GM19468 (cell line): ENCODE data around the gene RRBP1.

Source experiments
- ATAC-seq: cut with Tn5 transposase; IDR thresholded peaks from one replicate; pipeline ENCODE4 v1.9.1; 2021; ENCODE audit warnings: mild to moderate bottlenecking, moderate library complexity, moderate number of reproducible peaks; ENCODE audit not compliant: unreplicated experiment; ENCODE audit errors: extremely low read depth

The RRBP1 gene

DNA sequence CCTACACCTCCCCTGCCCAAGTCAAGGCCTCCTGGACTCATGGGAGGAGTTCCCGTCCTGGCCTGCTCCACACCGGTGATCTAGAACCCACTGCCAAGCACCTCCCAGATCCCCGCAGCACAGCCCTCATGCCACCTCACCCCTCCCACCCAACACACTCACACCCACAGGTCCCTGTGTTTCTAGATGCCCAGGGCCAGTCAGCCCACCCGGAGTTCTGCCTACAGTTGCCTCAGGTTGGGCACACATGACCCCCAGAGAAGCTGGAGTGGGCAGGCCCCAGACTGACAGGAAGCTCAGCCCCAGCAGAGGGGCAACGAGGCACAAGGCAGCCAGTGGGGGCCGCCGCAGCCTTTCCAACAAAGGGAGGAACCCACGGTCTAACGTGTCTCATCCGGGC lies 29.6 kb downstream of the RRBP1 start:
- ATAC-seq, result no peak

DNA sequence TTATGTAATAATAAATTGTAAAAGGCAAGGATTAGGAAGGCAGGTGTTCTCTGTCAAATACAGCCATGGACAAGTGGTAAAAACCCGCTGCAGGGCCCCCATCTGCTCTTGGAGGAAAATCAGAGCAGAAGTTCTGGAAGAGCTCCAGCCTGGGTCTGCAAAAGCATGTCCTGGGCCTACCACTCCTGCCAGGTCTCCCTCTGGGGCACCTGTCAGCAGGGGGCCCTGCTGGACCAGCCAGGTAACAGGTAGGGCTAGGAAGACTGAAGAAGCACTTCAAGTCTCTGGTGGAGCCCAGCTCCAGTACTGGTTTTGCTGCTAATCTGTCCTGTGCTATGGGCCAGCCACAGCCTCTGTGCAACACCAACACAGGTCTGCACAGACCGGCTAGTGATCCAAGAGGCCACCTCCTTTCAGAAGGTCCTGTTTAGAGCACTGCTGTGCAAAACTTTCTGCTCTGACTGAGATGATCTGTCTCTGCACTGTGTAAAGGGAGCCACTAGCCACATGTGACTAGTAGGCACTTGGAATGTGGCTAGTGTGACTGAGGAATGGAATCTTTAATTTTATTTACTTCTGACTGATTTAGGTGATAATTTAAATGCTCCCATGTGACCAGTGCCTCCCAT lies 30.2 kb downstream of the RRBP1 start:
- ATAC-seq, result no peak

- ATAC-seq, result no peak
Measured at GRCh38 chr20:17651129-17651759, 30.8 kb downstream of the RRBP1 start.

GRCh38 chr20:17650301-17651128 lies 31.5 kb downstream of the RRBP1 start:
- ATAC-seq, result no peak

GRCh38 chr20:17648791-17649730 lies 33.0 kb downstream of the RRBP1 start:
- no peak for ATAC-seq

DNA sequence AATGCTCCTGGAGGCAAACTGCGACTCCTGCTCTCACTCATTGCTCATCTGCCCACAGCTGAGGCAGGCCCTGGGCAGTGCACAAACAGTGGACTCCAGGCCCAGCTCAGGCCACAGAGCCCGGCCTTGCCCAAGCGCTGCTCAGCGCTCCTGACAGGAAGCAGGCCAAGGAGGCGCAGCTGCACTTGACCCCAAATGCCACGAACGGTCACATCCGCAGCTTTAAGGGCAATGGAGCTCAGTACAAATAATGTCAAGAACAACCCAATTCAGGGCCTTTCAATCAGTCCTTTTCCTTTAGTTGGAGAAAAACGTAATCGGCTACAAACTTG lies 33.8 kb downstream of the RRBP1 start:
- ATAC-seq, result no peak

- no peak for ATAC-seq
Measured at GRCh38 chr20:17647391-17648314, 34.4 kb downstream of the RRBP1 start.

DNA sequence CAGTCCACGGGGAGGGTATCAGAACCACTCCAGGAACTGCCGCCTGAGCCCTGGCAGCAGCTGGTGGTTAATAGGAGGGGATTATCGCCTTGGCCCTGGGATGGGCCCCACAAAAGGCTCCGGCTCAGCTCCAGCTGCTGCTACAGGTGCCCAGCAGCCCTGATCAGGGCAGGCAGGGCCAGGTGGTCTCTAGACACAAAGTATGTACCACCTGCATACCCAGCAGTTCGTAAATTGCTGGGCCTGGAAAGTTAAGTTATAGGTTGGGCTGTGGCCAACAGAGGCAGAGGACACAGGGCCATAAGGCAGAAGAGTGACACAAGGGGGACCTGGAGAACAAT lies 35.1 kb downstream of the RRBP1 start:
- ATAC-seq, result no peak

- ATAC-seq, result no peak
Measured at GRCh38 chr20:17646209-17646960, 35.7 kb downstream of the RRBP1 start.

DNA sequence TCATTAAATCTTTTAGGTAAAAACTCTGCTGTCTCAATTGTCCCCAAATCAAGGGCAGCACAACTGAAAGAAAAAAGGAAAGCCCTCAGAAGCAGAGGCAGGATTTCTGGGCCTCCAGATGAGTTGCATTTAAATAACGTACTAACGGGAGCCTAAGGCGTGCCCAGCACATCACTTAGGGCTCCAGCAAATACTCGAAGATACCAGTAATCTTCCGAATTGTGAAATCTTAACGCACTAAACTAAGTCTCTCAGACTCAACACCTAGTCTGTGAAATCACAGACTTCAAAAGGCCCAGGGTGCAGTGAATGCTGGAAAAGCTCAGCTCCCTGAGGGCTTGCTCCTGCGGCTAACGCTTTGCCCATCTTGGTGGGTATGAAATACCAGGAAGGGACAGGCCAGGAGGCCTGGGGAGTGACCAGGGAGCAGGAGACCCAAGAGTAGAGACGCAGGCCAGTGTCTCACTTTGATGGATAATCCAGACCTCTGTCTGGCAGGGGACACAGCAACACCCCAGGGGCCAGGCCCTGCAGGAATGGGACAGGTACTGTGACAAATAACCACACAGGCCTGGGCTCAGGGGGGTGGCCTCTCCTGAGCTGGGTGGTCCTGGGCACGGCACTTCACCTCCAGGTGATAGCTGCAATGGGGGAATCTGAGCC lies 36.4 kb downstream of the RRBP1 start:
- ATAC-seq, result no peak

- ATAC-seq, result no peak
Measured at GRCh38 chr20:17645010-17645409, 37.0 kb downstream of the RRBP1 start.

DNA sequence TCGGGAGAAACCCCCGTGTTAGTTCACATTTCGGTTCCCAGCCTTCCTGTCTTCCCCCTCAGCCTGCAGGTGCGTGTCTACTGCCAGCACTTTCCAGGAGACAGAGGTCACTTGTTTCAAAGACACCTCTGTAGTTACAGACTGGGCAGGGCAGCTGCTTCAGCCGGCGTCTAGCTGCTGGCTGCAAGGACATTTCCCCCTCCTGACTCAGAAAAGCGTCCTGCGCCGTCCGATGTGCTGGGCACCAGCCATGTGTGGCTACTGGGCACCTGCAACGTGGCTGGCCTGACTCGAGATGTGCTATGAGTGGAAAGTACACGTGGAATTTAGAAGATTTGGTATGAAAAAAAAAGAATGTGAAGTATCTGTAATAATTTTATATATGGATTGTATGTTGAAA lies 37.6 kb downstream of the RRBP1 start:
- no peak for ATAC-seq

- no peak for ATAC-seq
Measured at GRCh38 chr20:17643531-17644188, 38.4 kb downstream of the RRBP1 start.

DNA sequence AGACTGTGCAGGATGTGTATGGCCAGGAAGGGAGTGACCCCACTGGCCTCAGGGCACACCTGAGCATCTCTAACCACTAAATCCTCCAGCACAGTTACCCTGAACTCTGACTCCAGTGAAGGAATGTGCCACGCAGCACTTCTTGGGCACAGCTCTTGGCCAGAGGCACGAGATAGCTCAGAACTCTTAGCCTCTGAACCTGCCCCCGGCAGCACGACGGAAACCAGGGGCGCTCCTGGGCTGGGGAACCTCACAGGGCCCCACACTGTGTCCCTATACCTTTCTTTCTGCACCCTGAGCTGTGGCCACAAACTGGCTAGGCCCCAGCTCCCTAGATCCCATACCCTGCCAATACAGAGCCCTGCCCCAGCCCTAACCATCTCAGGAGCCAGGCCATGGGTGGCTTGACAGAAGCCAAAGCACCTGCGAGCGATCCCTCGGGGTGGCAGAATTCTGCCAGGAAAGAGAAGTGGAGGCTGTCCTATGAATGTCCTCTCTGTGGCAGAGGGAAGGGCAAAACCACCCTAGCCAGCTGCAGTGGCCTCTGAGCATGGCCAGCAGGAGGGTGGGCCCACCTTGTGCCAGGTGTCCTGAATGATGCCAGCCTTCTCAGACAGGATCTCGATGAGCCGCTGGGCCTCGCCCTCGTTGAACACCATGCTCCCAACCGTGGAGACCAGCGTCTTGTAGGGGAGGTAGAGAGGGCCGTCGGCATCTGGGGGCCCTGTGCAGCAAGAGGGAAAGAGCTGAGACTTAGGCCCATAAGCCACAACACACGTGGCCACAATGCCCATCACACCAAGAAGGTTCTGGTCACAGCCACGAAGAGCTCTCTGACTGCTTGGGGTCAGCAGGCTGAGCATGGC lies 39.4 kb downstream of the RRBP1 start:
- no peak for ATAC-seq

DNA sequence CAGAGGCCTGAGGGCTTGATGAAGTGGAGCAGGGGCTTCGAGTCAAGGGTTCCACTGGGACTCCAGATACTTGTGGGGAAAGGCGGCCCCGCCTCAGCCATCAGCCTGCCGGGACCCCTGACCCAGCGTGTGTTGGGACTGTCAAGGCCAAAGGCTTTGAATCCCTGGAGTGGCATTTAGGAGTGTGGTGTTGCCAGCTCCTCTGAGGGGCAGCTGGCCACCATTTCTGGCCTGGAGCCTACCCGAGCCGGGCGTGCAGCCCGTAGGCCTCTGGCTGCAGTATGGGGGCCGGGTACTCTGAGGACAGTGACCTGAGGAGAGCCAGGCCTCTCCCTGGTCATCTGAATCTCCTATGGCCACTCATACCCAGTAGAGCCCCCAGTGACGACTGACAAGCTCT lies 40.0 kb downstream of the RRBP1 start:
- no peak for ATAC-seq

DNA sequence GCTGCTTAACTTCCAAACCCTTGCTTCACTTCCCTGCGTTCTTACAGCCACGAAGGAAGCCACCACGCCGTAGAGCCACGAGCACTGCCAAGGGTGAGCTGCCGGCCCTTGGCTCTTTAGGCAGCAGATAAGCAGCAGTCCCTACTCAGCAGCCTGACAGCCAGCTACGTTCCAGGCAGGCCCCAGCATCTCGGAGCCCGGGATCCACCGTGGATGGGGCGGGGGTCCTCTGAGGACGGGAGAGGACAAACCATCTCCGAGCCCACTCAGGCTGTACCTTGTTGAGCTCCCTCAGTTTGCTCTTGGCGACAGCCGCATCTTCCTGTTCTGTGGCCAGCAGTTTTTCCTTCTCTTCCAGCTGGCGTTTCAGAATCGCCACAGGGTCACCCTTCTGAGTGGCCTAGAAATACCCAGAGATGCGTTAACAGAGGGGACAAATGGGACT lies 40.5 kb downstream of the RRBP1 start:
- ATAC-seq, result no peak

DNA sequence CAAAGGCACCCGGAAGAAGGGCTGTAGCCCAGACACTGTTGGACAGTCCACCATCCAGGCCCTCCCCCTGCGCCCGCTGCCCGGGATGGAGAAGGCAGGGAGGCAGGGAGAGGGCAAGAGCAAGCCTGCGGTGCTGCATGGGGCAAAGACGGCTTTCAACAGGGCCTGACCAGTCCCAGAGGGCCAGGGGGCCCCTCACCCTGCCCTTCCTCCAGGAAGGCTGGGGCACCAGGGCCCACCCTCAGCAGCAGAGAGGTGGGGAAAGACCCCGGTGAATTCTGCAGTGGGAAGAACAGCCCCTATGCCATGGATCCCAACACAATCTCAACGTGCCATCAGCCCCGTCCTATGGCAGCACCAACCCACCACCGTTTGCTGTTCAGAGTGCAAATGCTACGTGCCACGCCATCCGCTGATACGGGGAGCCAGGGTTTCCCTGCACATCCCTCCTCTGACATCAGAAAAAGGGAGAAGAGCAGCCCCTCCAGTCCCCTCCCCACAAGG lies 41.1 kb downstream of the RRBP1 start:
- no peak for ATAC-seq
